Fibroblast of lung (primary cell): ENCODE results near the gene DOCK4. TPM values are rescaled to one million over a fixed set of nuclear protein-coding genes. Genes with fewer than 3 reads are reported as not detected.

Experiments used
- DNase-seq, 2 donors: peaks; one replicate each; pipeline versions ENCODE4 v3.0.0 to v3.0.0-alpha.2; 2010; ENCODE audit warnings: low read depth in 2 of 2
- H2AFZ ChIP-seq: 2 replicates; pipeline ENCODE4 v1.5.1; 2012; ENCODE audit warnings: low read length, control low read depth, inconsistent platforms
- H3K27ac ChIP-seq: 2 replicates; pipeline ENCODE4 v1.5.1; 2011; ENCODE audit warnings: low read length, control low read depth; ENCODE audit not compliant: insufficient read depth
- H3K27me3 ChIP-seq: 2 replicates; pipeline ENCODE4 v1.5.1; 2011; ENCODE audit warnings: mild to moderate bottlenecking, low read length; ENCODE audit not compliant: control insufficient read depth, insufficient read depth
- H3K36me3 ChIP-seq: 2 replicates; pipeline ENCODE4 v1.5.1; 2011; ENCODE audit warnings: low read length; ENCODE audit not compliant: control insufficient read depth, insufficient read depth
- H3K4me1 ChIP-seq: 2 replicates; pipeline ENCODE4 v1.5.1; 2011; ENCODE audit warnings: low read length; ENCODE audit not compliant: control insufficient read depth, insufficient read depth; ENCODE audit errors: extremely low read depth
- H3K4me2 ChIP-seq: 2 replicates; pipeline ENCODE4 v1.5.1; 2011; ENCODE audit warnings: low read length, control low read depth; ENCODE audit not compliant: insufficient read depth; ENCODE audit errors: extremely low read depth
- H3K4me3 ChIP-seq, 4 experiments: fragments of 200-600 bp in 1 of 4; sonication (generic) in 1 of 4; replicated peaks in 1 of 4; 2 replicates each; pipeline ENCODE4 v1.5.1; 2011 to 2016; ENCODE audit warnings: low read length in 4 of 4, low read depth in 3 of 4, mild to moderate bottlenecking in 3 of 4, control low read depth in 2 of 4, inconsistent platforms in 1 of 4, mixed read lengths in 1 of 4; ENCODE audit not compliant: insufficient read depth in 1 of 4; ENCODE audit errors: control extremely low read depth in 1 of 4
- H3K79me2 ChIP-seq: 2 replicates; pipeline ENCODE4 v1.5.1; 2012; ENCODE audit warnings: mild to moderate bottlenecking, low read length, inconsistent platforms; ENCODE audit not compliant: control insufficient read depth, insufficient read depth
- H3K9ac ChIP-seq: 2 replicates; pipeline ENCODE4 v1.5.1; 2011; ENCODE audit warnings: mild to moderate bottlenecking, low read length, control low read depth; ENCODE audit not compliant: insufficient read depth
- H3K9me3 ChIP-seq: 2 replicates; pipeline ENCODE4 v1.5.1; 2012; ENCODE audit warnings: low read depth, low read length; ENCODE audit not compliant: control insufficient read depth, insufficient read depth
- H4K20me1 ChIP-seq: 2 replicates; pipeline ENCODE4 v1.5.1; 2011; ENCODE audit warnings: low read length; ENCODE audit not compliant: control insufficient read depth, insufficient read depth; ENCODE audit errors: extremely low read depth
- CTCF ChIP-seq, 2 donors: IDR thresholded peaks in 1 of 2; conservative IDR thresholded peaks in 1 of 2; 1 replicate in 1 of 2; 2 replicates in 1 of 2; pipeline ENCODE4 v1.5.1; 2011 to 2012; ENCODE audit warnings: low read length in 2 of 2, control low read depth in 1 of 2, inconsistent platforms in 1 of 2, low read depth in 1 of 2, mild to moderate bottlenecking in 1 of 2
- EZH2 ChIP-seq: IDR thresholded peaks from 2 replicates; pipeline ENCODE4 v1.5.1; 2012; ENCODE audit warnings: low read length, control low read depth, mild to moderate bottlenecking; ENCODE audit errors: missing control alignments
- polyA plus RNA-seq, 2 donors: library from polyadenylated mRNA; depleted of rRNA in 1 of 2; stranded (reverse) in 1 of 2; unstranded in 1 of 2; fragments of >200 nt; gene quantifications; 2 replicates each; pipeline ENCODE4 v1.2.1, GENCODE V29; 2011 to 2012; ENCODE audit warnings: missing spikeins in 1 of 2
- total RNA-seq: library from RNA; depleted of rRNA; stranded (reverse); fragments of >200 nt; gene quantifications from 2 replicates; pipeline ENCODE4 v1.2.1, GENCODE V29; 2014

DOCK4 gene
- total and polyA plus RNA-seq, 2 donors (not counting 1 experiment from before 2014, with no cell fraction given): 20.8 to 39.3 TPM

- TF ChIP-seq CTCF (conservative IDR thresholded peaks at IDR 0.05 in 1 of 2, IDR thresholded peaks at IDR 0.05 in 1 of 2; ENCODE audit: low read depth in 1 of 2, low read length in 2 of 2): no peak
- TF ChIP-seq EZH2: no peak
- Histone ChIP-seq H3K36me3 (no peaks in the 10 kb centered on the region), H3K79me2 (no peaks in the 10 kb centered on the region)
These were observed 323.0 kb downstream of the DOCK4 start for GRCh38 chr7:111883241-111883640.

GRCh38 chr7:111878785-111879184 is 327.4 kb downstream of the DOCK4 start:
- no peaks in the 10 kb centered on the region for H3K79me2 ChIP-seq
- TF ChIP-seq EZH2: no peak
- TF ChIP-seq CTCF (conservative IDR thresholded peaks at IDR 0.05 in 1 of 2, IDR thresholded peaks at IDR 0.05 in 1 of 2; ENCODE audit: low read depth in 1 of 2, low read length in 2 of 2): no peak

More at GRCh38 chr7:111883241-111883640, 323.0 kb downstream of the DOCK4 start:
- Histone ChIP-seq H3K4me3 (no peak overlapping the region), H3K4me2 (no peak overlapping the region), H2AFZ (no peak overlapping the region), H4K20me1 (no peaks in the 10 kb centered on the region), H3K4me1 (no peaks in the 10 kb centered on the region), H3K9ac (no peak overlapping the region), H3K27ac (no peak overlapping the region), H3K9me3 (no peaks in the 10 kb centered on the region), H3K27me3 (no peaks in the 10 kb centered on the region)
- no peak for DNase-seq

GRCh38 chr7:111877931-111878330 is 328.3 kb downstream of the DOCK4 start:
- Histone ChIP-seq H2AFZ (no peak overlapping the region), H3K79me2 (no peaks in the 10 kb centered on the region), H3K4me2 (no peak overlapping the region), H3K27me3 (no peaks in the 10 kb centered on the region), H3K36me3 (no peaks in the 10 kb centered on the region), H3K9ac (no peak overlapping the region), H3K27ac (no peak overlapping the region), H4K20me1 (no peaks in the 10 kb centered on the region), H3K9me3 (no peaks in the 10 kb centered on the region), H3K4me3 (no peak overlapping the region), H3K4me1 (peaks cover 5% of the 10 kb centered on the region)
- TF ChIP-seq EZH2: no peak
- TF ChIP-seq CTCF (conservative IDR thresholded peaks at IDR 0.05 in 1 of 2, IDR thresholded peaks at IDR 0.05 in 1 of 2; ENCODE audit: low read depth in 1 of 2, low read length in 2 of 2): no peak
- no peak for DNase-seq

More at GRCh38 chr7:111878785-111879184, 327.4 kb downstream of the DOCK4 start:
- Histone ChIP-seq H3K9me3 (no peaks in the 10 kb centered on the region), H3K27ac (no peak overlapping the region), H3K36me3 (no peaks in the 10 kb centered on the region), H3K9ac (no peak overlapping the region), H2AFZ (no peak overlapping the region), H3K4me1 (peaks cover 5% of the 10 kb centered on the region), H4K20me1 (no peaks in the 10 kb centered on the region), H3K4me3 (no peak overlapping the region), H3K27me3 (no peaks in the 10 kb centered on the region), H3K4me2 (no peak overlapping the region)
- DNase-seq: no peak
